Measurements from ENCODE around the gene PGM1.

GRCh38 chr1:63607322-63607721, 14.1 kb downstream of the PGM1 start:
- TF ChIP-seq CTCF (IDR thresholded peaks at IDR 0.05): no peak
- TF ChIP-seq POLR2A (IDR thresholded peaks at IDR 0.05): no peak

Data from stomach (tissue), 4 donors.